Ovary (tissue), 3 donors: ENCODE results near the gene SULT4A1.

Source experiments
- CTCF ChIP-seq, 3 donors: fragments of 450-650 bp in 2 of 3; fragments of 200-600 bp in 1 of 3; IDR thresholded peaks; one replicate each; pipeline versions ENCODE4 v1.5.1 to v1.8.0; 2016 to 2022; ENCODE audit warnings: antibody characterized with exemption in 3 of 3, mild to moderate bottlenecking in 1 of 3
- EP300 ChIP-seq: sonication (generic); formaldehyde crosslinking; IDR thresholded peaks from one replicate; pipeline ENCODE4 v1.6.1; 2017; ENCODE audit warnings: antibody characterized with exemption
- POLR2A ChIP-seq: fragments of 450-650 bp; IDR thresholded peaks from one replicate; pipeline ENCODE4 v1.6.1; 2017; ENCODE audit warnings: antibody characterized with exemption, mild to moderate bottlenecking, moderate library complexity
- donor health status: DM: no; HTN: no; CAD: no.

GRCh38 chr22:43854121-43854785, 8.1 kb downstream of the SULT4A1 start:
- no peak for TF ChIP-seq POLR2A
- no peak for TF ChIP-seq CTCF (IDR thresholded peaks at IDR 0.05)
- TF ChIP-seq EP300: no peak
